Pons (tissue), 1 donor: Measurements from ENCODE around the gene PIK3C2G.
"Not testable (repeated sequence)": the region's sequence is repeated elsewhere in the genome, so short reads cannot be mapped to it uniquely, and the experiment has no call there.

Experiments
- DNase-seq: peaks from one replicate; pipeline ENCODE4 v3.0.0-alpha.2; 2016; ENCODE audit warnings: low spot score

PIK3C2G gene

DNA sequence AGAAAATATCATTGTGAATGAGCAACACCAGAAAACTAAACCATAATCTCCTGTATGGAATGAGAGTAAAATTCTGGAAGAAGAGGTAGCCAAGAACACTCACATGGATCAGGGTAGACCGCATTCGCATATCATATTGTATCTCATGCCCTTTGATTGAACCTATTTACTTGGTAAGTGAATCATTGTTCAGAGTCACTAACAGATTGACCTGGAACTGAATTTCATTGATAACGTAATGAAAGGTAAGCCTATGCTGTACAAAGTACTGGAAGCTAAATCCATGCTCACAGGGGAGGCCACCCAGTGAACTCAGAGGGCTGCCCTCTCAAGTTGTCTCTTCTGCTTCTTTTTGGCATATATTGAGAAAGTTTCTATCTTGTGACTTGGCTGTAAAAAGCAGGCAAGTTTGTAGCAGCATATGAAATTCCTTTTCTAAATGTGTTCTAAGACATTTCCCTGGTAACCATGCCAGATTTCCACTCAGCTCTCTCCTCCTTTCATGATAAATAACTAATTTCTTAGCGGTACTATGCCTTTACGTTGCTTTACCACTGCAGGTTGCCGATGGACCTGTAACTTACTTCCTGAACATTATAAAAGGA, 385.1 kb downstream of the PIK3C2G start:
- DNase-seq = no peak

DNA sequence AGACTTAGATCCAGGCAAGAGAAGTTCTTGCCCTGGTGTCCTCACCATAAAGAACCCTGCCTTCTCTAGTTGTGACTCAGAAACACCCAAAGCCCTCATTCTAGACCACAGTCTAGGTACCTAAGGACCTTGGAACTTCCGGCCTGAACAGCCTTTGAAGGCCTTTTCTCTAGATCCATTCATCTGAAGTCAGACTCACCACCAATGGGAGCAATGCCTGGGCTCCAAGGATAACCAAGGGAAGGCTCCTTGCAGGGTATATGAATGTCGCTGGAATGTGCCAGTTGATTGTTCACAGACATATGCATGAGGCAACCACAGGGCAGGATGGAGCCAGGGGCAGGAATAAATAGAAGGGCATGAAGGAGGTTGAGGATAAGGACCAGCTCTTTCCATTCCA, 390.2 kb downstream of the PIK3C2G start:
- DNase-seq = no peak

DNA sequence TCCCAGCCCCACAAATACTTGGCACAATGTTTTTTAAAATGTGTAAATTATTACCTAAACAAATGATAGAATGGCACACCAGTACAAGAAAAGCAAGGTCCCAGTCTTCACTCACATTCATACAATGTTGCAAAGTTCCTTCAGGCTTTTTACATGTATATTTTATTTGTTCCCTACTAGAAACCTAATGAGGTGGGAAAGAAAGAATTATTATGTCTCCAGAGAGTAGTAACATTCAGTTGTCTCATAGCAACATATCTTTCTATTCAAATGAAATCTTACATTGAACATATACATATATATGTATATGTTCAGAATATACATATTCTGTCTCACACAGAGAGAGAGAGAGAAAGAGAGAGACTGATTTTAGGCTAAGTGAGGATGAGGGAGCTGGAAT, 391.3 kb downstream of the PIK3C2G start:
- DNase-seq = no peak

DNA sequence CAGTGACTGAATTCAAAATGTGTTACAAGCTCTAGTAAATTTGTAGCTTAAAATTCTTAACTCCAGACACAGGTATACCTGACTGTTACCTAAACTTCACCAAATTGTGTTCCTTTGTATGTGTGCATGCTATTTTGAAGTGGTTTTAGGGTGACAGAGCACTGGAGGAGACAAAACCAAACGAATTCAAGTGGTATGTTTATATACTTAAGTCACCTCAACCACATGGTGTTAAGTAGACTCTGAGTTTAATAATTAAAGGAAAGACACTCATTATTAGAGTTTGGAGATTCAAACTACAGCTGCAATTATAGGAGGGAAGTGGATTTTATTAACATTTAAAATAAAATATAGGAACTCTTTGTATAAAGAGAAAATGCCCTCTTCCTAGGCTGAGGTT, 392.1 kb downstream of the PIK3C2G start:
- no peak for DNase-seq

DNA sequence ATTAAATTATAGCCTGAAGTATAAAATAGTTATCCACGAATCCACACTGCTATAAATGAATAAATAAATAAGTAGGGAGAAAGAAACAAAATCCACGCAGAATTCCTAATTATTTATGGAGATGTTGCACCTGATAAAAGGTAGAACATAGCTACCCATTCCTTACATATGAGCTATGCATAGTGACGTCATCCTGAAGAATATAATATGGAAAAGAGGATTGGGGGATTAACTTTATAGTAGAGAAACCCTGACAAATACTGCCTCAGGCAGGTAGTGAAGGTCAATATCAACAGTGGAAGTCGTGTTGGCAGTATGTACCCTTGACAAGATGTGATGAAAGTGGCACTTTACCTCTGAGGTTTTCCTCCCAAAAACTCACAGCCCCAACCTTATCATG, 394.0 kb downstream of the PIK3C2G start:
- no peak for DNase-seq

DNA sequence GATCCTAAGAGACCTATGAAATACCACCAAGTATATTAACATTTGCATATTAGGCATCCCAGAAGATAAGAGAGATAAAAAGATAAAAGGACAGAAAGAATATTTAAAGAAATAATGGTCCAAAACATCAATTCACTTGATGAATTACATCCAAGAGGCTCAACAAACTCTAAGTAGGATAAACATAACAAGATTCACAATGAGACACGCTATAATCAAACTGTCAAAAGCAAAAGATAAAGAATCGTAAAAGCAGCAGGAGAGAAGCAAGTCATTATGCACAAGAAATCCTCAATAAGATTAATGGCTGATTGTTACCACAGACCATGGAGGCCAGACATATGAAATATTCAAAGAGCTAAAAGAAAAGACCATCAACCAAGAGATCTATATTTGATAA, 396.9 kb downstream of the PIK3C2G start:
- DNase-seq = no peak

DNA sequence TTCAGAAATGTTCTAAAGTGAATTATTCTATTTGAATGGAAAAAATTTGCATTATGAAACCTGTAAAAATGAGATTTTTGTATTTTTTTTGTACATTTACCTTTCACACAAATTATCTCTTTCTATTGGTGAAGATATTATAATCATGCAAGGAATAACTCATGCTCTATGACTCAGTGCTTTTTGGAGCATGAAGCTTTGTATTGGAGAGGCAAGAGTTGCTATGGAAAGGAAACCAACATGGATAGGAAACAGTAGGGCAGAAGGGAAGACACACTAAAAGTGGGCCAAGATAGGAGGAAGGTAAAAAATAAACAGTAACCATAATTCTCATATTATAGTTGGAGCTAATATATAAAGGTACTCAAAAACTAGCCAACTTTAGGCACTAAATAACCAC, 397.5 kb downstream of the PIK3C2G start:
- DNase-seq = no peak

DNA sequence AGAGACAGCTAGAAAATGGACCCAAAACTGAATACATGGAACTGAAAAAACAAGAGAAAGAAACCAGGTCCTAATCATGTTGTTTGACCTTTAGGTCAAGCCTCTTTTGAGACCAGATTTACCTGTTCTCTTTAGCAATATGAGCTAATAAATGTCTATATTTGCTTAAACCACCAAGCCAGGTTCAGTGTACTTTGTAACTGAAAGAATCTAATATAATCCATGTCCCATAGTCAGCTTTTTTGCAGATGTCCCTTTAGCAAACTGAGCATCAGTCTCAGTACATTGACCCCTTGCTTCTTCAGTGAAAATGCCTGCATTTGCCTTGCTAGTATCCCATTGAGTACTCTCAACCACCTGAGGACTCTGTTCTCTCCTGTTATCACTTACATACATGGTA, 414.8 kb downstream of the PIK3C2G start:
- DNase-seq = no peak

DNA sequence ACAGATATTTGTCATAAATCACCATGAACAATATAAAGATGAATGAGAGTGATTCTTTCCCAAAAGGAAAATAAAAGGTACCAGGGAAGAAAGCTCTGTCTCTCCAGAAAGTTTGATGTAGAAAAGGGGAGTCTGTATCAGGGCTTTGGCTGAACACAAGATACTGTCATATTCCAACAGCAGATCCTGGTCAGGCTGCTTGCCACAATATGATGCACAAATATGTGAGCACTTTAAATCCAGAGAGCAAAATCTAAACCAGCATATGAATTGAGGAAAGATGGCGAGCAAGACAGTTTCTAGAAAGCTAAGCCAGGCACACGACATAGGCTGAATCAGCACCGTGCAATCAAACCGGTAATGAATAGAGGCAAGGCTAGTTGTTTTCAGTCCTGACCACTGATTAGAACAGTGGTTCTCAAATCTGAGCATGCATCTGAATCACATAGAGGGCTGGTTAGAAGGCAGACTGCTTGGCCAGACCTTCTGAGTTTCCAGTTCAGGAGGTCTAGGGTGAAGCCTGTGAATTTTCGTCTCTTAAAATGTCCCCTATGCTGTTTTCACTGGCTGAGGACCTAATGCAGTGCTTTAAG, 415.8 kb downstream of the PIK3C2G start:
- DNase-seq = no peak

DNA sequence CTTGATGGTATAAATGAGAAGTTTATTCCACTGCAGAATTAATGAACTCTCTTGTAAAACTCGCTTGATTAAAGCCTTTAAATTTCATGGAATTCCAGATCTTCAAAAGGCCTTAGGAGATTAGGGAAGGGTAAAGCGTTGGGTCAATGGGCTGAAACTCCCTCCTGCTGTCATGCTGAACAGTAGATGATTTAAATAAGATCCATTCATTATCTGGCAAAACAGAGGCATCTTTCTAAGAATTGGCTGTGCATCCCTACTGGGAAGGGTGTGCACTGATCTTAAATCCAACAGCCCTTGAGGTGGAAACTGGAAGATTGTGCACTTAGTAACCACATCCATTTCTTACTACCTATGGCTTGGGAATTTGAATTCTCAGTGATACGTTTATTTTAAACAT, 420.5 kb downstream of the PIK3C2G start:
- no peak for DNase-seq

DNA sequence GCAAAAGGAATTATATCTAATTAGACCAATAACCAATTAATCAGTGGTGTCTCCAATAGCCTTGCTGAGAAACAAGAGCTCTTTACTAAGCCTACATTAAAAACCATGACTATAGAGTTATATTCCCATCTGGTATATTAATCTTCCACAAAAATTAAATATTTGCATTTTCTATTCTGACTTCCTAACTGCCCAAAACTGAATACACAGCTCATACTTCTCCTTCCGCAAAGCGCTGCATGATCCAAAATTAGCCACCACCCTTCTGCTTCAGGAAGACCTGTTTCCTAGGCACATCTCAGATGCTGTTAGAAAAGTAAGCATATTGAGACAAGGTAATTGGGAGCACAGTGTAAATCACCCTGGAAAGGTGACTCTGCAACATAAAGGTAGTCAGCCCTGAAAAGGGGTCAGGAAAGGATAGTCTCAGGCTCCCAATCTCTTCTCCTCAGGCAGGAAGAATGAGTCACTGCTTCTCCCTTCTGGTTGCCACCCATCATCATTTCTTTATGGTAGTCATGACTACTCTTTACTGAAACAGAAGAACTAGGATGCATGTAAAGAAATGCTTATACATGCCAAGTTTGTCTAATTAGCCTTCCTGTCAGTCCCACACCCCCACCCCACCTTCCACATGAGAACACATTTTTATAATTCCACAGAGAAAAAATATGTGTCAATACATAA, 422.2 kb downstream of the PIK3C2G start:
- no peak for DNase-seq

DNA sequence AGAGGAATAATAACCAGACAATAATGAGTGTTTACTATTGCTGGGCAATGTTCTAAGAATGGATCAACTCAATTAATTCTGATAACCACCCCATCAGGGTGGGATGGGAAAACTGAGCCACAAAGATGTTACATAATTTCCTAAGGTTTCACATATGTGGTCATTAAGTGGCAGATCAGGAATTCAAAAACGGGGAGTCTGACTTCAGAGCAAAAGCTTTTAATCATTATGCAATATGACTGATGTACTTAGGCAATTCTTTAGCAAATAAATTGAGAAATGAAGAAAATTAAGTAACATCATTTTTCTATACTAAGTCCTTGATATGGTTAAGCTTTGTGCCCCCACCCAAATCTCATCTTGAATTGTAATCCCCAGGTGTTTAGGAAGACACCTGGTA, 423.1 kb downstream of the PIK3C2G start:
- no peak for DNase-seq

DNA sequence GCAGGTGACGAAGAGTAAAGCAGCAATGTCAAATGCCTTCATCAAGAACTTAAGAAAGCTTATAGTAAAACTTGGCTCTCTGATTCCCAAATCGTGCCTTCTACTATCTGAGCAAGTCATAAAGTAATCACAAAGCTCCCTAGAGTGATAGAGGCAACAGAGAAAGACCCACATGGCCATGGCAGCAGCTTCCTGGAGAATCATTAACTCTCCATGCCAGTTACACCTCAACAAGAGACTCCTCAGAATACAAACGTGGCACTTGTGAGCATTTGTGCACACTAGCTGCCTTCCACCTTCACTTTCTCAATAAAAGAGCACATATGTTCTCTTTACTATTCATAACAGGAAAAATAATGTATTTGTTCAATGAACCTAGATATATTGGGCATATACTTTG, 428.5 kb downstream of the PIK3C2G start:
- no peak for DNase-seq

DNA sequence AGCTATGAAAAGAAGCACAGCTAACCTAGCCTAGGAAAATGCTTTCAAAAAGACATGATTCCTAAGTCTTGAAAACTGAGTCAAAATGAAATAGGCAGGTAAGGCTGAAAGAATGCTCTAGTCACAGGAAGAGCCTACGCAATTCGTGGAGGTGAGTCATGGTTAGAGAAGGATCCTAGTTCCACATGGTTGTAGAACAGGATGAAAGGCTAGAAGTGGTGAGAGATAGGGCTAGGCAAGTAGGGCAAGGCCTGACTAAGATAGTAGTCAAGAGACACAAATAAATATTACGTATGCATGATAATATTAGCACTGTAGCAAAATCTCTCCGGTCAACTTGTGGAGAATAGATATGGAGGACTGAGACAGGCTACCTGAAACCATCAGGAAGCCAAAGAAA, 429.3 kb downstream of the PIK3C2G start:
- DNase-seq = no peak

DNA sequence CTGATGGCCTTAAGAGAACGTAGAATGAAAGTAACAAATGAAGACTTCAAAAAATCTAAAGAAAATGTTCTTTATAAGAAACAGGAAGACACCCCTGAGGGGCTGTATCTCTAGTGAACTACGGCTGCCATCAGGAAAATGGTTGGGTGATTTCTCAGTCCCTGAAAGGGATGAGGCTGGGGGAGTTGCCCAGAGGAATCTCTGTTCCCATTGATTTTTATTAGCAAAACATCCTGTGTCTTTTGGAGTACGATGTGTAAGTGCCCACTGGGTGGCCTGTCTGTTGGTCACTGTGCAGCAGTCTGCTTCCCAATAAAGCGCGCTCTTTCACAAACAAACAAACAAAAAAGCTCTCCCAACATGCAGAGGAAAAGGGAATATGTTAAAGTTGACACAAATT, 432.7 kb downstream of the PIK3C2G start:
- not testable (repeated sequence) for DNase-seq

DNA sequence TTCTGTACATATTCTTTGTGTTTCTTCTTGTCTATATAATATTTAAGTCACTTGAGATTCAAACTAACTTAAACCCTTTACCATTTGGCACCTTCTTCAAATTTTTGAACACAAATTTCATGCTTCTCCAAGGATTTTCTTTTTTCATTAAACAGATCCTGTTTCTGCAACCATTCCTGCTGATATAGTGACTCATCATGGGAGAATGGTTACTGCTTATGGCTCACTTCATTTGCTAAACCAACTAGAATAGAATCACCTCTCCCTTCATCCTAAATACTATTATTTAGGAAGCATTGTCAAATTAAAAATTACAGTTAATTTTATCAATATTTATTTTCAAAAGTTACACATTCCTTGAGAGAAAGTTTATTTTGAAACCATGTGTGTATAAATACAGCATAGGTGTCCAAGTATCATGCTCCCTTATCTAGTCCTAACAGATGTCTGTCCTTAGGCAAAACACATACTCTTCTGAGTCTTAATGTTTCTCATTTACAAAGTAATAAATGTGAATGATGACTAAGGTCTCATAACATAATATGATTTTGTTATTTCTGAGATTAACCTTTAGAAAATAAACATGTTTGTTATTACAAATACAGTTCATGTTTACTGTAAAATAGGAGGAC, 435.8 kb downstream of the PIK3C2G start:
- DNase-seq = no peak
